ENCODE results near the gene ITPR1. TPM values are rescaled to one million over a fixed set of nuclear protein-coding genes. Genes with fewer than 3 reads are reported as not detected.

ITPR1 gene
- polyA plus RNA-seq, 1 of the 3 experiments (the other 2 are of a cell fraction), result 5.9 TPM

- Histone ChIP-seq H3K9me3 (no peaks in the 10 kb centered on the region), H3K27ac (ENCODE audit: low read depth in 2 of 2, low read length in 1 of 2) (no peak overlapping the region), H3K9ac (no peak overlapping the region), H3K27me3 (ENCODE audit: insufficient read depth) (no peaks in the 10 kb centered on the region), H2AFZ (ENCODE audit: low read depth) (no peak overlapping the region), H3K36me3 (replicated peaks in 1 of 2; ENCODE audit: control insufficient read depth in 1 of 2, insufficient read depth in 2 of 2, low read length in 1 of 2) (peaks cover 0 to 45% of the 10 kb centered on the region in 2 experiments), H3K4me2 (no peak overlapping the region), H3F3A (replicated peaks; ENCODE audit: insufficient read depth) (peaks cover 3% of the 10 kb centered on the region), H4K20me1 (ENCODE audit: insufficient read depth) (no peaks in the 10 kb centered on the region), H3K9me2 (no peaks in the 10 kb centered on the region), H3K4me3 (ENCODE audit: low read depth in 2 of 2, low read length in 1 of 2) (no peak overlapping the region), H3K79me2 (ENCODE audit: insufficient read depth) (no peaks in the 10 kb centered on the region), H3K4me1 (ENCODE audit: control insufficient read depth in 1 of 2, insufficient read depth in 2 of 2, low read depth in 1 of 2, low read length in 1 of 2) (0 out of 4 replicates have a peak, but pooled peaks cover 0 to 4% of the 10 kb centered on the region in 2 experiments)
- TF ChIP-seq EZH2phosphoT487 (IDR thresholded peaks at IDR 0.05; ENCODE audit: borderline replicate concordance, low read depth) (no peak), MXI1 (IDR thresholded peaks at IDR 0.05; ENCODE audit: low read depth, low read length) (no peak), NRF1 (IDR thresholded peaks at IDR 0.05; ENCODE audit: low read depth, low read length) (no peak), TCF12 (IDR thresholded peaks at IDR 0.05) (no peak), FOXJ3 (CRISPR knock-in tag; IDR thresholded peaks at IDR 0.05) (no peak), MAX (IDR thresholded peaks at IDR 0.05; ENCODE audit: low read depth) (no peak), PBX3 (IDR thresholded peaks at IDR 0.05) (no peak), RXRA (IDR thresholded peaks at IDR 0.05; ENCODE audit: borderline replicate concordance, low read depth) (no peak), GABPA (IDR thresholded peaks at IDR 0.05; ENCODE audit: low read depth) (no peak), CTCF (IDR thresholded peaks at IDR 0.05) (no peak), JUND (IDR thresholded peaks at IDR 0.05) (no peak), NFIC (IDR thresholded peaks at IDR 0.05; ENCODE audit: borderline replicate concordance) (no peak), SMC3 (IDR thresholded peaks at IDR 0.05; ENCODE audit: low read depth, low read length) (no peak), MEF2A (IDR thresholded peaks at IDR 0.05; ENCODE audit: borderline replicate concordance, low read depth) (no peak), YY1 (IDR thresholded peaks at IDR 0.05; ENCODE audit: low read depth) (no peak), EP300 (IDR thresholded peaks at IDR 0.05; ENCODE audit: borderline replicate concordance in 1 of 2, low read depth in 1 of 2, low read length in 1 of 2) (no peak), CHD2 (IDR thresholded peaks at IDR 0.05; ENCODE audit: low read length, partially characterized antibody) (no peak), USF2 (IDR thresholded peaks at IDR 0.05; ENCODE audit: borderline replicate concordance, low read depth, low read length) (no peak)
- TF ChIP-seq, protein P1, sequence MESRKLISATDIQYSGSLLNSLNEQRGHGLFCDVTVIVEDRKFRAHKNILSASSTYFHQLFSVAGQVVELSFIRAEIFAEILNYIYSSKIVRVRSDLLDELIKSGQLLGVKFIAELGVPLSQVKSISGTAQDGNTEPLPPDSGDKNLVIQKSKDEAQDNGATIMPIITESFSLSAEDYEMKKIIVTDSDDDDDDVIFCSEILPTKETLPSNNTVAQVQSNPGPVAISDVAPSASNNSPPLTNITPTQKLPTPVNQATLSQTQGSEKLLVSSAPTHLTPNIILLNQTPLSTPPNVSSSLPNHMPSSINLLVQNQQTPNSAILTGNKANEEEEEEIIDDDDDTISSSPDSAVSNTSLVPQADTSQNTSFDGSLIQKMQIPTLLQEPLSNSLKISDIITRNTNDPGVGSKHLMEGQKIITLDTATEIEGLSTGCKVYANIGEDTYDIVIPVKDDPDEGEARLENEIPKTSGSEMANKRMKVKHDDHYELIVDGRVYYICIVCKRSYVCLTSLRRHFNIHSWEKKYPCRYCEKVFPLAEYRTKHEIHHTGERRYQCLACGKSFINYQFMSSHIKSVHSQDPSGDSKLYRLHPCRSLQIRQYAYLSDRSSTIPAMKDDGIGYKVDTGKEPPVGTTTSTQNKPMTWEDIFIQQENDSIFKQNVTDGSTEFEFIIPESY (IDR thresholded peaks at IDR 0.05; ENCODE audit: borderline replicate concordance, low read depth), result no peak
- TF ChIP-seq, protein P2, sequence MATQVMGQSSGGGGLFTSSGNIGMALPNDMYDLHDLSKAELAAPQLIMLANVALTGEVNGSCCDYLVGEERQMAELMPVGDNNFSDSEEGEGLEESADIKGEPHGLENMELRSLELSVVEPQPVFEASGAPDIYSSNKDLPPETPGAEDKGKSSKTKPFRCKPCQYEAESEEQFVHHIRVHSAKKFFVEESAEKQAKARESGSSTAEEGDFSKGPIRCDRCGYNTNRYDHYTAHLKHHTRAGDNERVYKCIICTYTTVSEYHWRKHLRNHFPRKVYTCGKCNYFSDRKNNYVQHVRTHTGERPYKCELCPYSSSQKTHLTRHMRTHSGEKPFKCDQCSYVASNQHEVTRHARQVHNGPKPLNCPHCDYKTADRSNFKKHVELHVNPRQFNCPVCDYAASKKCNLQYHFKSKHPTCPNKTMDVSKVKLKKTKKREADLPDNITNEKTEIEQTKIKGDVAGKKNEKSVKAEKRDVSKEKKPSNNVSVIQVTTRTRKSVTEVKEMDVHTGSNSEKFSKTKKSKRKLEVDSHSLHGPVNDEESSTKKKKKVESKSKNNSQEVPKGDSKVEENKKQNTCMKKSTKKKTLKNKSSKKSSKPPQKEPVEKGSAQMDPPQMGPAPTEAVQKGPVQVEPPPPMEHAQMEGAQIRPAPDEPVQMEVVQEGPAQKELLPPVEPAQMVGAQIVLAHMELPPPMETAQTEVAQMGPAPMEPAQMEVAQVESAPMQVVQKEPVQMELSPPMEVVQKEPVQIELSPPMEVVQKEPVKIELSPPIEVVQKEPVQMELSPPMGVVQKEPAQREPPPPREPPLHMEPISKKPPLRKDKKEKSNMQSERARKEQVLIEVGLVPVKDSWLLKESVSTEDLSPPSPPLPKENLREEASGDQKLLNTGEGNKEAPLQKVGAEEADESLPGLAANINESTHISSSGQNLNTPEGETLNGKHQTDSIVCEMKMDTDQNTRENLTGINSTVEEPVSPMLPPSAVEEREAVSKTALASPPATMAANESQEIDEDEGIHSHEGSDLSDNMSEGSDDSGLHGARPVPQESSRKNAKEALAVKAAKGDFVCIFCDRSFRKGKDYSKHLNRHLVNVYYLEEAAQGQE (IDR thresholded peaks at IDR 0.05; ENCODE audit: low read depth, low read length), result no peak
- ChIA-PET POLR2A (no interaction called here), CTCF (interaction anchor here (0.6 to 1.4 kb wide), 4 partner anchors 15 to 30 kb away, joined by 3 to 5 read pairs (median 4); no protein-coding TSS in a partner anchor)
- WGBS (ENCODE audit: low lambda C conversion rate), result 85% methylated on average over 7 of the region's 10 CpGs
- no peak for DNase-seq
Measured at GRCh38 chr3:4685673-4686345, 192.7 kb downstream of the ITPR1 start.

All from SK-N-SH (cell line).